Activated T-cell treated with anti-CD3 and anti-CD28 coated beads for 24 hours (primary cell): Measurements from ENCODE around the gene BANF1.
A peak's percentile ranks its signal among the peaks of the same experiment; 100 is the strongest.

Experiments used
- DNase-seq: peaks from one replicate; pipeline ENCODE4 v3.0.0-alpha.2; 2020; ENCODE audit warnings: low read depth

BANF1 gene, protein sequence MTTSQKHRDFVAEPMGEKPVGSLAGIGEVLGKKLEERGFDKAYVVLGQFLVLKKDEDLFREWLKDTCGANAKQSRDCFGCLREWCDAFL

DNA sequence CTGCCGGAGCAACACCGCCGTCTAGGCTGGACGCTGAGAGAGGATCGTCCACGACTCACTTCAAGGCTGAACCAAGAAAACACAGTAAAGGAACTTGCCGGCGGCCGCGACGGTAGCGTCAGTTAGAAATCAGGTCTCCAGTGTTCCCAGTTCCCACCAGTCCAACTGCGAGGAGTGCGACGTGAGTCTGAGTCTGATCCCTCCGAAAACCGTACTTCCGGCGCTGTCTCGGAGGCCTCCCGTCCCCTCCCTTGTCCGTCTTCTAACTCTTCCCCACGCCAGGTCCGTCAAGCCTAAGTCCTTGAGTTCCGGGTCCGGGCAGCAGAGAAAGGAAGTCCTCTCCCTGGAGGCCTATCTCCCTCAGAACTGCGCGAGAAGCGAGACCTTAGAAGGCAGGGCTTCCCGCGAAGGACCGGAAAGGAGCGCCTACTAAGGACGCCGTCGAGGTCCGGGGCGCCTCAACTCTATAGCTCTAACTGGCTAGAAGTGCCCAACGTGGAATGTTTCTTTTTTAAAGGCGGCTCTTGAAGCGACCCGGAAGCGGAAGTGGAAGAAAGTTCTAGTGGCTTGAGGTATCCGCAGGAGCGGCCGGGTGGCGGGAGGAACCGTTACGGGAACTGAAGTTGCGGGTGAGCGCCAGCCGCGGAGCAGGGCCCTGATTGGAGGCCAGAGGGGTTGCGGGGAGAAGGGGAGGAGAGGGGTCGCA is at the start of gene BANF1, which contains the start of gene EIF1AD:
BANF1 (plus strand) TSS at position 562 of the 706 bp plus-strand sequence. CDS start 748 bp downstream, outside the sequence.
EIF1AD (minus strand) TSS at position 216 of the 706 bp plus-strand sequence. CDS start 1,768 bp downstream, outside the sequence.
- peak; percentile 93 for DNase-seq

- DNase-seq: no peak
Measured at GRCh38 chr11:65953471-65953870, 48.8 kb upstream of the BANF1 start.

GRCh38 chr11:65954771-65955170 is 47.5 kb upstream of the BANF1 start:
- no peak for DNase-seq

DNA sequence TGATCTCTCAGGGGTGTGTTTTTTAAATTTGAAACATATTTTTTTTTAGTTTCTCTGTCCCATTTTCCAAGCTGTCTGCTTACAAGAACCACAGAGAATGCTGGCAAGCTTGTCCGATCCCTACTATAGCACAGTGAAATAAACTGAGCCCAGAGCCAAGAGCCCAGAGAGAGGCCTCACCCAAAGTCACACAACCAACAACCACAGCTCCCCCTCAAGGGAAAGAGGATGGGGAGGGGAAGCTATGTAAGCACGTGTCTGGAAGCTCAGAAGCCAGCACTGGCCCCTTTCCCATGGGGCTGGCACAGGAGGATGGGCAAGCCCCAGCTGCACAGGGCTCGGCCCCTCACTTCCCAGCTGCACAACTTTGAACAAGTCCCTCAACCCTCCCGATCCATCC is 44.0 kb upstream of the BANF1 start:
- DNase-seq: no peak

DNA sequence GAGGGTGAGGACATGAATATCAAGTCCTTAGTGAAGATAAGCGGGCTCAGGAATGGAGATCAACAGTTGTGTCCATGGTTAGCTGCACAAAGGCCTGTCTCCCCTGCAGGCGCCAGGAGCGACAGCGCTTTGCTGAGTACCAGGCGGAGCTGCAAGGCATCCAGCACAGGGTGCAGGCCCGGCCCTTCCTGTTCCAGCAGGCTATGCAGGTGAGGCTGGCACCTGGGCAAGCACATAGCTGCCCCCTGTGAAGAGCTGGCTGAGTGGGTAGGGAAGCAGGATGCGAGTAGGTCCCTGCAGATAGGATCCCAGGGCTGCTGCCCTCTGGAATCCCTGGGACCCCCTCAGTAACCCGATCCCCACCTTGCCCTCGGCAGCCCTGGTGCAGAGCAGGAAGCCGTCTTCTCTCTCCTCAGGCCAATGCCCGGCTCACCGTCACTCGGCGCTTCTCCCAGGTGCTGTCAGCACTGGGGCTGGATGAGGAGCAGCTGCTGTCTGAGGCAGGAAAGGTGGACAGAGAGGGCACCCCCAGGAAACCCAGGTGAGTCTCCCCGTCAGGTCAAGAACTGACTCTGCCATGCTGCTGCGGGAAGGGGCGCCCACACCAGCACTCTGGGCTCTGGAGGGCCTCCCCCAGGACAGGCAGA is 43.4 kb upstream of the BANF1 start:
- DNase-seq: no peak

DNA sequence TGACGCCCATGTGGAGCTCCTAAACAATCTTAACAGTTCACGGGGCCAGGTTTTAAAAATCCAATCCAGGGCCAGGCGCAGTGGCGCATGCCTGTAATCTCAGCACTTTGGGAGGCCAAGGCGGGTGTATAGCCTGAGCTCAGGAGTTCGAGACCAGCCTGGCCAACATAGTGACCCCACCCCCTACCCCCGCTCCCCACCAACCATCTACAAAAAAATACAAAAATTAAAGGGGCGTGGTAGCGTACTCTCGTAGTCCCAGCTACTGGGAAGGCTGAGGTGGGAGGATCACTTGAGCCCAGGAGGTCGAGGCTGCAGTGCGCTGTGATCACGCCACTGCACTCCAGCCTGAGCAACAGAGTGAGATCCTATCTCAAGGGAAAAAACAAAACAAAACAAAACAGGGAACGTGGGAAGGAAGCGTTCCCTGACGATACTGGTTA is 41.5 kb upstream of the BANF1 start:
- DNase-seq: no peak

DNA sequence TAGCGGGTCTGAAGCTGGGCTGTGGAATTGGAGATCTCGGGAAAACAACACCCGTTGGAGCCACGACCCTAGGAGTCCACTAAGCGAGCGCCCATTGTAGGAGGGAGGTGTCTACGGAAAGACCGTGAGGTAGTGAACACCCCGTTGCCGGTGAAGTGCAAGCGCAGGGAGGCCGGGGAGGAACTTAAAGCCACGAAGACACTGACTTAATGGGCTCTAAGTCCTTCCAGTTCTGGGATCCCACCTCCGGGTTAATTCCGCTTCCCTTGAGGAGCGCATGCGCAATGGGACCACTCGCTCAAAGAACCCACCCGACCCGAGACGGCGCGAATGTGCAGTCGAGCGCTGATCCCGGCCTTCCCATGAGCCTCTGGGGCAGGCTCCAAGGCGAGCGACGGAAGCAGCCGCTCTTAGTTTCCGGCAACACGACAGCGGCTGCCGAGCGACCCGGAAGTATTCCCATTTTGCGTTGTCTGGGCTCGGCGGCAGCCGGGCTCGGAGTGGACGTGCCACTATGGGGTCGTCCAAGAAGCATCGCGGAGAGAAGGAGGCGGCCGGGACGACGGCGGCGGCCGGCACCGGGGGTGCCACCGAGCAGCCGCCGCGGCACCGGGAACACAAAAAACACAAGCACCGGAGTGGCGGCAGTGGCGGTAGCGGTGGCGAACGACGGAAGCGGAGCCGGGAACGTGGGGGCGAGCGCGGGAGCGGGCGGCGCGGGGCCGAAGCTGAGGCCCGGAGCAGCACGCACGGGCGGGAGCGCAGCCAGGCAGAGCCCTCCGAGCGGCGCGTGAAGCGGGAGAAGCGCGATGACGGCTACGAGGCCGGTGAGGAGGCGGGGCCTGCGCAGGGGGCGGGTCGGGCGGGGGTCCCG is 40.8 kb upstream of the BANF1 start, which contains the start of gene SART1:
SART1 (plus strand) TSS at position 468 of the 874 bp plus-strand sequence; CDS start at position 515, 47 bp downstream.
- DNase-seq: peak; percentile 95

GRCh38 chr11:65962141-65962564 is 40.1 kb upstream of the BANF1 start:
- no peak for DNase-seq

- DNase-seq: no peak
Measured at GRCh38 chr11:65964906-65965305, 37.4 kb upstream of the BANF1 start.

- DNase-seq: no peak
Measured at GRCh38 chr11:65965986-65966762, 36.1 kb upstream of the BANF1 start.

DNA sequence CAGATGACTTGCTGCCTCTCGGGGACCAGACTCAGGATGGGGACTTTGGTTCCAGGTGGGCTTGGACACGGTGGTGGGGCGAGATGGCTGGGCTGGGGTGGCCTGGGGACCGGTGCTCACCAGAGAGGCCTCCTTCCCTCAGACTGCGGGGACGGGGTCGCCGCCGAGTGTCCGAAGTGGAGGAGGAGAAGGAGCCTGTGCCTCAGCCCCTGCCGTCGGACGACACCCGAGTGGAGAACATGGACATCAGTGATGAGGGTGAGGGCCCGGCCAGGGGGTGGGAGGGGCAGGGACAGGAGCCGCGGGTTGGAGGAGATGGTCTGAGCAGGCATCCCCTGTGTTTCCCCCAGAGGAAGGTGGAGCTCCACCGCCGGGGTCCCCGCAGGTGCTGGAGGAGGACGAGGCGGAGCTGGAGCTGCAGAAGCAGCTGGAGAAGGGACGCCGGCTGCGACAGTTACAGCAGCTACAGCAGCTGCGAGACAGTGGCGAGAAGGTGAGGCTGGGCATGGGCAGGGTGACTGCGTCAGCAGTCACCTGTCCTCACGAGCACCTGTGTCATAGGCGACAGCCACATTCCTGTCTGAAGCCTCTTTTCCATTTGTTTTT is 34.9 kb upstream of the BANF1 start:
- DNase-seq: no peak

GRCh38 chr11:65968600-65969482 is 33.5 kb upstream of the BANF1 start:
- DNase-seq: no peak

GRCh38 chr11:65972116-65972515 is 30.2 kb upstream of the BANF1 start:
- DNase-seq: no peak

DNA sequence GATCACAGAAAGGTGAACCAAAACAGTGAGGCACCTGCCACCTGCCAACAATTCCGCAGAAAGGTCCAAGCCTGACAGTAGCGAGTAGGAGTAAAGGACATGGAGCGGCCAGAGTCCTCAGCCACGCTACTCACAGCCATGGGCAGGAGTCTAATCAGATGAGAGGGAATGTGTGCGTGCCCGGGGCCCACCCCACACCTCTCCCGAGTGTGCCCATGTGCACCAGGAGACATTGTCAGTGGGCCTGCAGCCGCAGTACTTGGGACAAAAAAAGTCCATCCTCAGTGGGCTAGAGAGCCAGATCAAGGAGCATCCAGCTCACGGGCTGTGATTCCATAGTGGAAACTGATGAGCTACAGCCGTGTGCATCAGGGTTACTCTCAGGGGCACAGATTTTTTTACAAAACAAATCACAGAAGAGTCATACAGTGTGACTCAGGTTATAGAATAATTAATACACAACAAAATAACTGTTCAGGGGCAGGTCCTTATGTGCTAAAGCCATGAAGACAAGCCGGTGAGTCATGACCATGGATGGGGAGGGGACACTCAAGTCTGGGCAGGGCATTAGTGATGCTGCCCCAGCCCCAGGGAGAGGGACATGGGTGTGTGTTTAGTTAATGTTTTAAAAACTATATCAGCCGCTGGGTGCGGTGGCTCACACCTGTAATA is 28.7 kb upstream of the BANF1 start:
- DNase-seq: no peak

- DNase-seq: no peak
Measured at GRCh38 chr11:65975771-65976170, 26.5 kb upstream of the BANF1 start.

DNA sequence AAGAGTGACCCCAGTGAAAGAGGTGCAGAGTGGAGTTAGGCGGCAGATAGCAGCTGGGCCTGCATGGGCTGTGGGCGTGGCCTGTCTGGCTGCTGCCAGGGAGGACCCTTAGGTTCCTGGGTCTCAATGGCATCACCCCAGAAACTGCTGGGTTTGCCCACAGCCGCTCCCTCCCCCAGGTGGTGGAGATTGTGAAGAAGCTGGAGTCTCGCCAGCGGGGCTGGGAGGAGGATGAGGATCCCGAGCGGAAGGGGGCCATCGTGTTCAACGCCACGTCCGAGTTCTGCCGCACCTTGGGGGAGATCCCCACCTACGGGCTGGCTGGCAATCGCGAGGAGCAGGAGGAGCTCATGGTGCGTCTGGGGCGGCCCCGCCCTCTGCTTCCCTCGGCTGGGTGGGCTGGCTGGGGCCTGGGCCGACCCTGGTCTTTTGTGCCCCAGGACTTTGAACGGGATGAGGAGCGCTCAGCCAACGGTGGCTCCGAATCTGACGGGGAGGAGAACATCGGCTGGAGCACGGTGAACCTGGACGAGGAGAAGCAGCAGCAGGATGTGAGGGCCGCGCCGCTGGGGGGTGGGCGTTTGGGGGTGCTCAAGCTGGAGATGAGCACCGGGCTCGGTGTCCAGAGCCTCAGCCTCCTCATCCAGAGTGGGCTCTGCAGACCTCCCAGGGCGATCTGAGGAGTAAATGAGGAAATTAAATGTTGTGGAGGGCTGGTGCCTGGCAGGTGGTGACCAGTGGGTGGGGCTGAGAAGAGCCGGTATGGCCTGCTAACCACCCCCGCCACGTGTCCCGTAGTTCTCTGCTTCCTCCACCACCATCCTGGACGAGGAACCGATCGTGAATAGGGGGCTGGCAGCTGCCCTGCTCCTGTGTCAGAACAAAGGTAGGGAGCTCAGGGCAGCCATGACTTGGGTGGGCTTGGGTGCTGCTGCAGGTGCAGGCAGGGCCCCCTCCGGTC is 25.8 kb upstream of the BANF1 start:
- no peak for DNase-seq

- DNase-seq: no peak
Measured at GRCh38 chr11:65977621-65978390, 24.5 kb upstream of the BANF1 start.
